RWPE2 (cell line): ENCODE data around the gene RTEL1.
A peak's percentile ranks its signal among the peaks of the same experiment; 100 is the strongest.

Experiments used
- ATAC-seq: fragments of 200-7000 bp; cut with Tn5 transposase; 3 replicates; pipeline ENCODE4 v1.9.1; 2021; ENCODE audit warnings: low read depth
- DNase-seq: peaks from one replicate; pipeline ENCODE4 v3.0.0-alpha.2; 2020; ENCODE audit warnings: low spot score
- H3K27ac ChIP-seq: fragments of 450-650 bp; 2 replicates; pipeline ENCODE4 v1.5.1; 2017; ENCODE audit warnings: mild to moderate bottlenecking; ENCODE audit not compliant: poor library complexity, severe bottlenecking
- H3K27me3 ChIP-seq: fragments of 250-450 bp; sonication (Bioruptor Pico); 2 replicates; pipeline ENCODE4 v1.5.1; 2021; ENCODE audit warnings: mild to moderate bottlenecking, moderate library complexity; ENCODE audit not compliant: insufficient read depth, poor library complexity, severe bottlenecking
- H3K36me3 ChIP-seq: fragments of 250-450 bp; sonication (Bioruptor Pico); 2 replicates; pipeline ENCODE4 v1.5.1; 2020; ENCODE audit warnings: low read depth, mild to moderate bottlenecking, moderate library complexity
- H3K4me1 ChIP-seq: fragments of 250-450 bp; sonication (Bioruptor Pico); 2 replicates; pipeline ENCODE4 v1.5.1; 2021; ENCODE audit warnings: mild to moderate bottlenecking, moderate library complexity; ENCODE audit not compliant: insufficient read depth, poor library complexity, severe bottlenecking
- H3K4me3 ChIP-seq: fragments of 250-450 bp; sonication (Bioruptor Pico); 2 replicates; pipeline ENCODE4 v1.5.1; 2021; ENCODE audit warnings: mild to moderate bottlenecking, moderate library complexity; ENCODE audit not compliant: severe bottlenecking
- H3K9me3 ChIP-seq: fragments of 250-450 bp; sonication (Bioruptor Pico); 2 replicates; pipeline ENCODE4 v1.5.1; 2021; ENCODE audit warnings: mild to moderate bottlenecking, moderate library complexity; ENCODE audit not compliant: severe bottlenecking
- CTCF ChIP-seq: fragments of 450-650 bp; IDR thresholded peaks from one replicate; pipeline ENCODE4 v1.5.1; 2017; ENCODE audit warnings: mild to moderate bottlenecking, moderate library complexity; ENCODE audit not compliant: poor library complexity, severe bottlenecking

Gene RTEL1

GRCh38 chr20:63704749-63705117 is 46.6 kb downstream of the RTEL1 start:
- H3K27ac ChIP-seq: no peak overlapping the region
- TF ChIP-seq CTCF: no peak
- H3K27me3 ChIP-seq: no peaks in the 10 kb centered on the region
- DNase-seq (peak; percentile 86), ATAC-seq (no peak)
- no peak overlapping the region for H3K4me3 ChIP-seq
- peaks cover 14% of the 10 kb centered on the region for H3K4me1 ChIP-seq
- H3K36me3 ChIP-seq: peaks cover 47% of the 10 kb centered on the region
- no peaks in the 10 kb centered on the region for H3K9me3 ChIP-seq

- no peak overlapping the region for H3K27ac ChIP-seq
- peaks cover 11% of the 10 kb centered on the region for H3K4me1 ChIP-seq
- peak; percentile 75 for DNase-seq
- H3K27me3 ChIP-seq: no peaks in the 10 kb centered on the region
- H3K9me3 ChIP-seq: no peaks in the 10 kb centered on the region
- H3K4me3 ChIP-seq: no peak overlapping the region
- H3K36me3 ChIP-seq: peaks cover 47% of the 10 kb centered on the region
- no peak for ATAC-seq
- TF ChIP-seq CTCF: no peak
These were observed 47.3 kb downstream of the RTEL1 start for GRCh38 chr20:63705232-63706026.

- DNase-seq (peak; percentile 79), ATAC-seq (no peak)
- H3K27ac ChIP-seq: peak overlapping the region; percentile 73
- no peak for TF ChIP-seq CTCF
- H3K4me1 ChIP-seq: peaks cover 11% of the 10 kb centered on the region
- H3K27me3 ChIP-seq: no peaks in the 10 kb centered on the region
- peak overlapping the region; percentile 72 for H3K4me3 ChIP-seq
- H3K9me3 ChIP-seq: no peaks in the 10 kb centered on the region
- peaks cover 54% of the 10 kb centered on the region for H3K36me3 ChIP-seq
These were observed 48.0 kb downstream of the RTEL1 start for GRCh38 chr20:63706027-63706695.

- H3K4me1 ChIP-seq: peaks cover 11% of the 10 kb centered on the region
- peak; percentile 85 for TF ChIP-seq CTCF
- DNase-seq (peak; percentile 91), ATAC-seq (peak; percentile 32)
- H3K27ac ChIP-seq: peak overlapping the region; percentile 73
- H3K4me3 ChIP-seq: peak overlapping the region; percentile 72
- H3K9me3 ChIP-seq: no peaks in the 10 kb centered on the region
- no peaks in the 10 kb centered on the region for H3K27me3 ChIP-seq
- H3K36me3 ChIP-seq: peaks cover 62% of the 10 kb centered on the region
These were observed 48.9 kb downstream of the RTEL1 start for GRCh38 chr20:63706852-63707557.
